GM20000 (cell line): ENCODE measurements around the gene LPCAT3.

ENCODE experiments used
- DNase-seq: peaks from one replicate; pipeline ENCODE4 v3.0.0; 2012; ENCODE audit warnings: low spot score
- CTCF ChIP-seq: IDR thresholded peaks from 2 replicates; pipeline ENCODE4 v1.5.1; 2012; ENCODE audit warnings: mild to moderate bottlenecking, control low read depth; ENCODE audit errors: extremely low read depth, missing control alignments

LPCAT3 gene

DNA sequence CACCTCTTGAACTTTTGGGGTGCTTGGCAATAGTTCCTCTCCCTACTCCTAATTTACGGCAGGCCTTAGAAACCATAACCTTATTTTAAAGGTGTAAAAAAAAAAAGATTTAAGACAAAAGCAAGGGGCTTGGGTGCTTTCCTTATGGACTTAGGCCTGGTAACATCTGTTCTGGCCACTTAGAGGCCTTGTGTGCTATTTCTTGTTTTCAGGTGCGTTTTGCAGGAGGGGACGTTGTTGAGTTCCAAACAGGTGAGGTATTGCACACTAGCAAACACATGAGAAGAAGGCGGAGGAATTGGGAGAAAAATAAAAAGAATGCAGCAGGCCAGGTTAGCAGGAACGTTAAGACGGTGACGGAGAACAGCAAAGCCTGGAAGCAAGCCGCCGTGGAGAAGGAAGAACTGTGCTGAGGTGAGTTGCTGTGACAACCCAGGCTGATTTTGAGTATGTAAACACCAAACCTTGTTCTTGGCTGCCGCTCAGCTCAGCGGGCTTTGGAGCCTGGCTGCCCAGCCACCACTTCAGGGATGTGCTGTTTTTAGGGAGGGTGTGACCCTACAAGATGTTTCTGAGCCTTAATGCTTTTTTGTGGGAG lies 30.2 kb downstream of the LPCAT3 start:
- DNase-seq = no peak
- TF ChIP-seq CTCF = no peak

GRCh38 chr12:6982532-6982931 lies 35.7 kb downstream of the LPCAT3 start:
- TF ChIP-seq CTCF = no peak
- DNase-seq = no peak

GRCh38 chr12:6981152-6982052 lies 36.9 kb downstream of the LPCAT3 start:
- no peak for TF ChIP-seq CTCF
- DNase-seq = no peak

DNA sequence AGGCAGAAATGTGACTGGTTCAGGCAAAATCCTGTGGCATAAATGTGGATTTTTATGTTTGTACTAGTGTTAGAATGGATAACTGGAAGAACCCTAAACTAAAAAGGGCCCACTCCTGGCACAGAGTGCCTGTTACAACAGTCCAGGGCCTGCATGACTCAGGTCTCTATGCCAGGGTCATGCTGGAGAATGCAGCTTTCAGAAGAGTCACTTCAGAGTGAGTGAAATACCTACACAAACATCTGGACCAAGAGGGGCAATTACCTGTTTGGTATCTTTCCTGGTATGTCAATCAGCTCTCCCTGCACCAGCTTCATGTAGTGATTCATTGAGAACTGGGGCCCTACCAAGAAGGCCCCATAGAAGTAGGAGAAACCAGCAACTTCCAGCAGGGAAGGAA lies 37.5 kb downstream of the LPCAT3 start:
- DNase-seq = no peak
- TF ChIP-seq CTCF = no peak

DNA sequence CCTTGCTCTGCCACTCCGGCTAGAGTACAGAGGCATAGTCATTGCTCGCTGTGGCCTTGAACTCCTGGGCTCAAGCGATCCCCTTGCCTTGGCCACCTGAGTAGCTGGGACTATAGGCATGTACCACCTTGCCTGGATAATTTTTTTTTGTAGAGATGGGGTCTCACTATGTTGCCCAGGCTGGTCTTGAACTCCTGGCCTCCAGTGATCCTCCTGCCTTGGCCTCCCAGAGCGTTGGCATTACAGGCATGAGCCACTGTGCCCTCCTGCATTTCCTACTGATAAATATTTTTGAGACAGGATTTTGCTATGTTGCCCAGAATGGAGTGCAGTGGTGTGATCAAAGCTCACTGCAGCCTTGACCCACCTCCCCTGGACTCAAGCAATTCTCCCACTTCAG lies 38.2 kb downstream of the LPCAT3 start:
- TF ChIP-seq CTCF = no peak
- DNase-seq = no peak

DNA sequence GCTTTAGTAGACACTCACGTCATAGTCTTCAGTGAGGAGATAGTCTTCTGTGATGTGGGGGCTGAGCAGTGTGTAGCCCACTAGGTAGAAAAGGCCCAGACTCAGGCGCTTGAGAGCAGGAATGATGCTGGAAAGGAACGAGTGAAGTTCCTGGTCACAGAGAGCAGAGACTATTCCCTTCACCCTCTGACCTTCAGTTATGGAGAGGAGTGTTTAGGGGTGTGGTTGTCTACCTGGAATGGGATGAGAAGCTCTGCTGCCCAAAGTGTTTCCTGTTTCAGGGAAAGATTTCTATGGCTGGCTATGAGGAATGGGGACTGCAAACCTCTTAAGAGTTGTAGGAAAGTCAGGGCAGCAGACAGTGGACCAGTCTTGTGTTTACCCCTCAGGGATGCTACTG lies 38.8 kb downstream of the LPCAT3 start:
- no peak for DNase-seq
- no peak for TF ChIP-seq CTCF

DNA sequence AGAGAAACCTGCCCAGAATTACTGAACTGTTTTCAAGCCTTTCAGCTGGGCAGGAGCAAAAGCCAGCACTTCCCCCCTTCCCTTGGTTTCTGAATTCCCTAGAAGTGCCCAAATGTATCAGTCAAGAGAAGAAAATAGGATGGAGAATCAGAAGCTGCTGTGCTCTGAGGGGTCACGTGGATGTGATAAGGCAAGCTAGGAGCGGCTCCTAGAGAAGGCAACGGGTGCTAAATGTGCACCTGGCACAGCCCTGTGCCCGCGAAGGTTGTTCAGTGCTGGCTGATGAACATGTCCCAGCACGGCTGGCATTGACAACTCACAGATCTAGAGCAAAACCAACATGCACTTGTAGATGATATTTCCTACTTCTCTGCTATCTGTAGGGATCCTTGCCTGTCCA lies 39.3 kb downstream of the LPCAT3 start:
- TF ChIP-seq CTCF = no peak
- DNase-seq = no peak
